SKM-1 treated with dmso at 0.1 percent for 144 hours (cell line): ENCODE data around the gene CT55.
"Not testable (repeated sequence)": the region's sequence is repeated elsewhere in the genome, so short reads cannot be mapped to it uniquely, and the experiment has no call there.

Experiments
- DNase-seq: peaks from one replicate; lab custom pipeline; 2025; ENCODE audit not compliant: unreplicated experiment; lab: John Stamatoyannopoulos, UW

CT55 gene, protein sequence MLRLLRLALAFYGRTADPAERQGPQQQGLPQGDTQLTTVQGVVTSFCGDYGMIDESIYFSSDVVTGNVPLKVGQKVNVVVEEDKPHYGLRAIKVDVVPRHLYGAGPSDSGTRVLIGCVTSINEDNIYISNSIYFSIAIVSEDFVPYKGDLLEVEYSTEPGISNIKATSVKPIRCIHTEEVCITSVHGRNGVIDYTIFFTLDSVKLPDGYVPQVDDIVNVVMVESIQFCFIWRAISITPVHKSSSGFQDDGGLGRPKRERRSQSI

DNA sequence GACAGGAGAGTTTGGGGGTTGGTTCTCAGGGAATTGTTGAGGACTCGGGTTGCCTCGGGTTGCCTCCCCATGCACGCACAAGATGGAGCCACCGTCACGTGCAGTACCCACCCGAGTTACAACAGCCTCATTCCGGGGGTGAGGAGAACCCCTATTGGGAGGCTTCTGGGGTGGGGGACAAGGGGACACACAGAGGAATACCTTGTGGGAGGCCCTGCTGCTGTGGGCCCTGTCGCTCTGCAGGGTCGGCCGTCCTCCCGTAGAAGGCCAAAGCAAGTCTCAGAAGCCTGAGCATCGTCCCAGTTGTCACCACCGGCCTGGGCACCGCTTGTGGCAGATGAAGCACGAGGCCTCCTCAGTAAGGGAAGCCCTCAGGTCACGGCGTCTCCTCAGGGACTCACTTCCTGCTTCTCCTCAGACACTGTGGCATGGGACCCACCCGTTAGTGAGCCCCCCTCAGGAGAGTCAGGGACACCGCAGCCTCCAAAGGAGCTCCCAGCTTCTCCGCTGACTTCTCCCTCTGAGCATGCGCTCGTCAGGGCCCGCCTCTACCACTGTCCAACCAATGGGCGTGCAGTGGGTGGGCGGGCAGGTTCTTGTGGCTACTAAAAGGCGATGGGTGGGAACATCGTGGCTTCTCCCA is at the start of gene CT55:
CT55 (minus strand) TSS at position 522 of the 643 bp plus-strand sequence; CDS start at position 295, 227 bp downstream.
- no peak for DNase-seq

DNA sequence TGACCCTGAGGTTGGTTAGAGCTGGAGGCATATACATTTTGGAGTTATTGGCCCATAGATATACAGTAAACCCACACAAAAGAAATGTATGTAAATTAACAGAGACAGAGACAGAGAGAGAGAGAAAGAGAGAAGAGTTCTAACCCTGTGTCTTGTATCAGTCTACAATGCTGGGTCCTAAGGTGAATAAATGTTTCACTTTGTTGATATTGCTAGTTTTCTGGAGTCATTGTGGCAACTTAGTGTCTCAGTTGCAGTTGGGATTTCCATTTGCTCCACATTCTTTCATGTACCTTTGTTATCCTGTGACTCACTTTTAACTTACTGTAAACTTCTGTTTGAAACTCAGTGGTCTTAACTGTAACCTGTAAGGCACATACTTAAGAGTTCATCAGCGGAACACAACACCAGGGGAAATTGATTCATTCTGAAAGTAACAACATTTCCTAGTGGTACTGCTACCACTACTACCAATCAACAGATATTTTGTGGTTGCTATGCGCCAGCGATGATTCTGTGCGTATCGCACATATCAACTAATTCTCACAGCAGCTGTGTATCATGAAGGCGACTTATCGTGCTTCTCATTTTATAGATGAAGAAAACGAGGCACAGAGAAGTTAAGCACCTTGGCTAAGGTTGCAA is 42.1 kb upstream of the CT55 start:
- no peak for DNase-seq

DNA sequence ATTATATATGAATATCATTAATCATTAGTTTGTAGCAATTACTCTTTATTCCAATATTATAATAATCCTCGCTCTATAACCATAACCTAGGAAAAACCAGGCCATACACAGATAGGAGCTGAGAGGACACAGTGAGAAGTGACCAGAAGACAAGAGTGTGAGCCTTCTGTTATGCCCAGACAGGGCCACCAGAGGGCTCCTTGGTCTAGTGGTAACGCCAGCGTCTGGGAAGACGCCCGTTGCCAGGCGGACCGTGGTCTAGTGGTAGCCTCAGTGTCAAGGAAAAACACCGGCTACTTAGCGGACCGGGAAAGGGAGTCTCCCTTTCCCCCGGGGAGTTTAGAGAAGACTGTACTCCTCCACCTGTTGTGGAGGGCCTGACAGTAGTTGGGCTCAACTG is 35.2 kb upstream of the CT55 start:
- DNase-seq: not testable (repeated sequence)

DNA sequence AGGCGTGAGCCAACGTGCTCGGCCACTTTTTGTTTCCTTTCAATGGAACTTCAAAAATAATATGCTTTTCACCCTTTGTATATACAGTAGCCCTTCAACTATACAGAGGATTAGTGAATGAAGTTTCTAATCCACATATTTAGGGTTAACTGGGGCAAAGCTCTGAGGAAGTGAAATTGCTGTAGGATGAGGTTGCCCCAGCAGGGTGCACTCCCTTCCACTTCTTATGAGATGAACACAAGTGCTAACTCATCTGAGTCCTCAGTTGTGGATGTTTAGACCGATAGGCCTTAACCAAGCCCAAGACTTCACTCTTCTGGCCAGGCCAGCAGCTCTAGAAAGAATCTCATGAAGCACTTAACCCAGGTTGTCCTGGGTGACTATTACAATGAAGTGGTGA is 29.1 kb upstream of the CT55 start:
- no peak for DNase-seq

DNA sequence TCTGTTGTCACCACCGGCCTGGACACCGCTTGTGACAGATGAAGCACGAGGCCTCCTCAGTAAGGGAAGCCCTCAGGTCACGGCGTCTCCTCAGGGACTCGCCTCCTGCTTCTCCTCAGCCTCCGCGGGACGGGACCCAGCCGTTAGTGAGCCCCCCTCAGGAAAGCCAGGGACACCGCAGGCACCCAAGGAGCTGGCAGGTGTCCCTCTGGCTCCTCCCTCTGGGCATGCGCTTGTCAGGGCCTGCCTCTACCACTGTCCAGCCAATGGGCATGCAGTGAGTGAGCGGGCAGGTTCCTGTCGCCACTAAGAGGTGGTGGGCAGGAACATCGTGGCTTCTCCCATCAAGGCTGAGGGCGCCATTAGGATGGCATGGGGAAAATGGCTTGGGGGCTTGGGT is 23.5 kb upstream of the CT55 start:
- DNase-seq: no peak

DNA sequence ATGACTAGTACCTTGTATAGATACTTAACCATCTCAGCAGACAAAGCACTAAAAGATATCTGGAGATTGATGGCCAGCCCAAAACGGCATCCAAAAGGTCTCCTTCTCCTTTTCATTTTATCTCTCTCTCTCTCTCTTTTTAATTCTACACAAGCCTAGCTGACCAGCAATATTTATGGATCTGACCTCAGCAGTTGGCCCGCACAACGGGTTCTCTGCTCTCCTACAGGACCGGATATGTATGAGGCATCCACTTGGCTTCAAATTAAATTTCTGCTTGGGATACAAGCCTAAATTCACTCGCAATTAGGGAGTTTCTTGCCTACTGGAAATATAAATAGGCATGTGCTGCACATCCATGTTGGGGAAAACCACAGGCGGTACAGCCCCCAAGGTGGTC is 22.5 kb upstream of the CT55 start:
- DNase-seq: no peak

DNA sequence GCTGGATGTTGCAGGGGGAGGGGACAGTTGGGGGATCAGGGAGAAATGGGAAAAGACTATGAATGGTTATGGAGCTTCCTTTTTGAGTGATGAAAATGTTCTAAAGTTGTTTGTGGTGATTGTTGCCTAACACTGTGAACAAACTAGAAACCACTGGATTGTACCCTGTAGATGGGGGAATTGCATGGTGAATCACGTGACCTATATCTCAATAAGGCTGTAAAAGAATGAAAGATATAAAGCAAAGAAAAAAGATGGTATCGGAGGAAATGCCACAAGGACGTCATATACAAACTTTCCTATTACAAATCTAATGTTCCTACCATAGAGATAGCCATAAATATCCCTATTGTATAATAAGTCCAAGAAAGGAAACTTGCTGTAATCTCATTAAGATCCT is 20.6 kb upstream of the CT55 start:
- DNase-seq: no peak

DNA sequence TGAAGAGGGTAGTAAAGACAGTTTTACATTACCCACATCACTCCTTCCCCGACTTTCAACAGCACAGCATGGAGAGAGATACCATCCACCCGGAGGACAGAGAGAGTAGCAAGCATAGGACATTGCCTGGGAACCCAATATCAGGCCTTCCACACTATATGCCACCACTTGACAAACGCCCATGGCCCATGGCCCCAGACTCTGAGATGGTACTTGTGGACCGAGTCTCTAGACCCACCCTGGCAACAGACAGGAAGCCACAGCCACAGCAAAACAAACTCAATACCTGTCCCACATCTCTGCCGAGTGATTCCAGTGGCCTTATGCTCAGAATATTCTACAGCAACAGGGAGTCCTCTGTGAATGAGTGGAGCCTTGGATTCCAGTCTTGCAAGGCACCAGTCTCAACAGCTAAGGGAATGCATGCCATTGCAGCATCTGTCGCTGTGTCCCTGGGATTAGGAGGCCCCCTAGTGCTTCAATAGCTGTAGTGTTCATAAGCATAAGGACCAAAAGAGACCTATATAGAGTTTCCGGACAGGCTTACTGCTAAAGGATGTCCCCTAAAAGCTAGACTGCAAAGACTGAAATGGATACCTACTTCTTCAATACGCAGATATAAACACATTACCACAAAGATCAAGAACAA is 14.7 kb upstream of the CT55 start:
- peak; percentile 30 for DNase-seq

DNA sequence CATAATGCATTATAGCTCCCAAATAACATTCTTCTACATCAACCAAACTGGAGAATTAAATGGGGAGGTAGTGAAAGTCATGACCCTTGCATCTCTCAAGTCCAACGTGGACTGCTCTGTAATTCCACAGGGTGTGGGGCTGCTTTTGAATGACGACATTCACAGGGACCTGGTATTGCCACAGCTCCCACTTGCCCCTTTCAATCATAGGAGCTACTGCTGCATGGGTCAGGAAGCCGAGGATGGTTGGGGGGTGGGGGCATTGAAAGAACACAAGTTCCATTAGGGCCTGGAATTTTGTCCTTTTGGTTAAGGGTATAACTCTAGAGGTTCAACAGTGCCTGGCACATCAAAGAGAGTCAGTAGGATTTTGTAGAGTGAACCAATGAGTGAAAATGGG is 7.4 kb upstream of the CT55 start:
- no peak for DNase-seq

DNA sequence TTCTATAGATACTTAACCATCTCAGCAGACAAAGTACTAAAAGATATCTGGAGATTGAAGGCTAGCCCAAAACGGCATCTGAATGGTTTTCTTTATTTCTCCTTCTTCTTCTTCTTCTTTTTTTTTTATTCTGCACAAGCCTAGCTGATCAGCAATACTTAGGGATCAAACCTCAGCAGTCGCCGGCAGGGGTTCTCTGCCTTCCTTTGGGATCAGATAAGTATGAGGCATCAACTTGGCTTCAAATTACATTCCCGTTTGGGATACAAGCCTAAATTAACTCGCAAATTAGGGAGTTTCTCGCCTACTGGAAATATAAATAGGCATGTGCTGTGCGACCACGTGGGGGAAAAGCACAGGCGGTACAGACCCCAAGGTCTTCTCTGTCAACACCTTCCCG is 730 bp downstream of the CT55 start:
- DNase-seq: no peak

DNA sequence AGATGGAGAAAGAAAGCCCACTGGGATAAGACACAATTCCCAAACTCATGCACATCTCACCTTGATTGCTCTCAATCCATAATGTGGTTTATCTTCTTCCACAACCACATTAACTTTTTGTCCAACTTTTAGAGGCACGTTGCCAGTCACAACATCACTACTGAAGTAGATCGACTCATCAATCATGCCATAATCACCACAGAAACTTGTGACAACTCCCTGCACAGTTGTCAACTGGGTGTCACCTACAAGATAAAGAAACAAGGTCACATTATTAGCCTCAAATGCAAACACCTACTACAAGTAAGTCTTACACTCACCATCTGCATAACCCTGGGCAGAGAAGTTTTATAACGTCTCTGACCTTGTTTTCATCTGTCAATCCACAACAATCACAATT is 1.7 kb downstream of the CT55 start:
- DNase-seq: not testable (repeated sequence)

DNA sequence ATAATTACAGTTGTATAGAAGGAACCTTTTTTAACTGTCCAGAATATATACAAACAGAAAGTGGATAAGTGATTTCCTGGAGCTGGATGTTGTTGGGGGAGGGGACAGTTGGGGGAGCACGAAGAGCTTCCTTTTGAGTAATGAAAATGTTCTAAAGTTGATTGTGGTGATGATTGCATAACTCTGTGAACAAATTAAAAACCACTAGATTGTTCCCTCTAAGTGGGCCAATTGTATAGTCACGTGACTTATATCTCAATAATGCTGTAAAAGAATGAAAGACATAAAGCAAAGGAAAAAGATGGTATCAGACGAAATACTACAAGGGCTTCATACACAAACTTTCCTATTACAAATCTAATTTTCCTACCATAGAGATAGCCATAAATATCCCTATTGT is 2.7 kb downstream of the CT55 start:
- DNase-seq: no peak

DNA sequence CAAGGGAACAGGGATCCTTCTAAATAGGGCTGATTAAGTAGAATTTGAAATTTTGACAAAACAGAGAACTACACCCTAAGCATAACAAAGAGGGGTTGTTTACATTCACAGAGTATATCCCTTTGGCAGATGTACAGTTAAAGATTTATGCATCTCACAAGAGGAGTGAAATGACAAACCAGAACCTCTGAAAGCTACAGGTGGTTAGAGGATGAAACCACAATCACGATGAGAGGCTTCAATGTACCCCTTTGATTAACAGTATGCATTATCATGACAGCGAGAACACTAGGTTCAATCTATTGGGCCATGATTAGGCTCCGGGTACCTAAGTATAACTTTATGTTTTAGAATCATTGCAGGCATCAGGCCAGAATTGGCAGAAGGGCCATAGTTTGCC is 16.5 kb downstream of the CT55 start:
- DNase-seq: not testable (repeated sequence)

DNA sequence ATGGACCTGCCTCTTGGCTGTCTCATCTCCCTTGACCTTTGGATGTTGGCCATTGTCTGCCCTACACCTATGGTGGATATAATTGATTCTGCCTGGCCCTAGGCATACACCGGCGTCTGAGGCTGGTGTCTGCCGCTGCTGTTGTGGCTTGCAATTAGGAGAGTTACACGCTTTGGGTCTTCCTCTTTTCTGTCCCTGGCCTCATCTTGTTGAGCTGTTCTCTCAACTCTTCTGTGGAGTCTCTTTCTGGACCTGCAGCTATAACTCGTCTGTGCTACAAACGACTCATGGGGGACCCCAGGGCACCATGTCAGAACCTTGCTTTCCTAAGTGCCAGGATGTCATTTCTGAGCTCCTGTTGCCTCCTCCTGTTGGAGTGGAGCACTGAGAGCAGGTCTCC is 45.1 kb downstream of the CT55 start:
- not testable (repeated sequence) for DNase-seq

DNA sequence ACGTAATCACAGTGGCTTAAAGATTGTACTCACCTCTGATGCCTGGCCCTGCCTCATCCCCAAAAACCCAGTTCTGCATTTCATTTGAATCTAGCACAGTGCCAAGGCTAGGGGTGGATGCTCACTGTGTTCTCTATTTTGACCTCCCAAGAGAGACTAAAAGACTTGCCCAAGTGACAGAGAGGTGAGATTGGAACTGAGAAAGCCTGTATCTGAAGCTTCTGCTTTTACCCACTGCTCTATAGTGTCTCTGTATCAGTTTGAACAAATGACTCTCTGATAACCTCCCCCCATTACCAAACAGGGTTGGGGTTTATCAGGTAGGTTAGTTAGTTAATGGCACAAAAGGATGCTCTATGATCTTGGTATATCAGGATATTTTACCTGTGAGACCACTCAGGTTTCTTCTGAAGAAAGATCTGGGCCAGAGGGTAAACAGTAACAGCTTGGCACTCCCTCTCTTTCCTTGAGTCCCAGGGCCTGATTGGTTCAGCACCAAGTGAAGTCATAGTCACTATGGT is 51.1 kb downstream of the CT55 start, which contains the start of gene ETDB:
ETDB (minus strand) TSS at position 471 of the 521 bp plus-strand sequence. CDS start 1,265 bp downstream, outside the sequence.
- DNase-seq: not testable (repeated sequence)

DNA sequence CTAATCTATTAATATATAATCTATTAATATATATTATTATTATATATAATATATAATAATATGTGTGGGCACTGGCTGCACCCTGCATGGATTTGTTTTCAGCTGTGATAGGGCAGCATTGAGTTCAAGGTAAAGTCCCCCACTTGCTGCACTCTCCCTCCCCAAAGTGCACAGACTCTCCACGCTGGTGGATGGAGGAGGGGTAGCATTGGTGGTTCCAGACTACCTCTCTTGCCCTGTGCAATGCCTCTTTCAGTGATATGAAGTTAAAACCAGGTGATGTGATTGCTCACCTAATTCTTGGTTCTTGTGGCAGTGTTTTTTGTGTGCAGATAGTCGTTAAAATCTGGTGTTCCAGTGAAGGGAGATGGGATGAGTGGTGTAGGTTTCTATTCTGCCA is 55.1 kb downstream of the CT55 start:
- DNase-seq: not testable (repeated sequence)

DNA sequence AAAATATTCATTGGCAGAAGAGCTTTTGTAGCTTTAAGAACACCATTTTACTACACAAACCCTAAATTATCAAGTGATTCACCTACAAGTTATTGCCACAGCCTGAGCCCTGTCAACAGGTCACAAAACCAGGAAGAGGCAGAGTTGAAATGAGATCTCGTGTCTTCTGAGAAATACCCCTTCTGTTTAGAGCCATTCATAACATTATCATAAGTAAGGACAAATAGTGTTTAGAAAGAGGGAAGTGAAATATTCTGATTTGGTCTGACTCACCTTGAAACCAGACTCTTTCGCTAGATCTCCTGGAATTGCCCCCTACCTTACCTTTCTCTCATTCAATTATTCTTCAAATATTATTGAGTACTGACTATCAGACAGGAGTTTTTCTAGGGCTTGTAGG is 56.8 kb downstream of the CT55 start:
- DNase-seq: no peak

DNA sequence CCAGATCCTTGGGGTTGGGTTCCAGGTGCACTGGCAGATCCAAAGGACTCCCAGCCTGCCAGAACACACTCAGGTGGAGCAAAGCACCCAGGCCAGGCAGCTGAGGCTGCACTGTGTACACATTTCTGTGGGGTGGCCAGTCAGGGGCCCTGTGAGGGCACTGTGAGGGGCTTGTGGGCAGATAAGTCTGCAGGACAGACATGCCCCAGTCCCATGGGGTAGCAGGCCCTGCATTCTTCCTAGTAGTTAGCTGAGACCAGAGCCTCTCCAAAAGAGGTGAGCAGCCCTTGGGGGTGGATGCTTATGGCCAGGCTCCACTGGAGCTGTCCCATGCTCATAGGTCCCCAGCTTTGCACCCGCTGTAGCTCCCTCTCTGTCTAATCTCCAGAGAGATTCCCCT is 58.5 kb downstream of the CT55 start:
- DNase-seq: no peak

DNA sequence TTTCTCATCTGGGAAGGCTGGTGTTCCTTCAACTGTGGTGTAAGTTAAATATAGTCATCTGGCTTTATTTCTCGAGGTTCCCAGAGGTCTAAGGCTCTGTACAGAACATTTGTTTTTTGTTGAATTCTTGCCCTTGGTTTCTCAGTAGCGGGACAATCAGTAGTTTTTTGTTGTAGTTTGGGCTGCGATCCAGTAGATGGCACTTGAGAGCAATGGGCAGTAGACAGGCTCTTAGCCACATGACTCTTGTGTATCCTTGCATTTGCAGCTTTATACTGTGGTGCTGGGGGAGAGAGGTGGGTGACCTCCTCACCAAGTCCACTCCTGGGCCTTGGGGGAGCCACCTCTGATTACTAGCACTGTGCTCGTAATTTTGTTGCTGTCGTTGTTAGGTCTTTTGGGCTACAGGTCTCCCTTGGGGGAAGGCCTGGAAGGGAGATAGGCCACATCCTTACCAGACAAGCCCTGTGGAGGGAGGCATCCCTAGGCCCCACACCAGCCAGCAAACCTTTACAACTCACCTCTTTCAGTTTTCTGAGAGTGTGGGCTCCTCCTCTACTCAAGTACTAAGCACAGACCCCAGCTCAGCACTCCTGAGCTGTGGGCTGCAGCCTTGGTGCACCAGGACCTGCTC is 59.0 kb downstream of the CT55 start:
- DNase-seq: no peak

DNA sequence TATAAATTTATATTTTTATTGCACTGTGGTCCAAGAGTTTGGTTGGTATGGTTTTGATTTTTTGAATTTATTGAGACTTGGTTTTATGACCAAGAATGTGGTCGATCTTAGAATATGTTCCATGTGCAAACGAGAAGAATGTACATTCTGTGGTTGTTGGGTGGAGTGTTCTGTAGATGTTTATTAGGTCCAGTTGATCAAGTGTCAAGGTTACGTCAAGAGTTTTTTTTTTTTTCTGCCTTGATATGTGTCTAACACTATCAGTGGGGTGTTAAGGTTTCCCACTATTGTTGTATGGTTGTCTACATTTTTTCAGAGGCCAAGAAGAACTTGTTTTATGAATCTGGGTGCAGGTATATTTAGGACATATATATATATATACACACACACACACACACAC is 61.6 kb downstream of the CT55 start:
- no peak for DNase-seq
